Endodermal cell (in vitro differentiated cells): ENCODE results near the gene TRIM24. TPM values are rescaled to one million over a fixed set of nuclear protein-coding genes. Genes with fewer than 3 reads are reported as not detected.

Source experiments
- DNase-seq: peaks from one replicate; pipeline ENCODE4 v3.0.0-alpha.2; 2017
- H3K27ac ChIP-seq: 2 replicates; pipeline ENCODE4 v1.5.1; 2013; ENCODE audit warnings: mild to moderate bottlenecking, low read depth, low read length, moderate library complexity
- H3K27me3 ChIP-seq: 2 replicates; pipeline ENCODE4 v1.6.1; 2013; ENCODE audit warnings: mild to moderate bottlenecking, low read length, moderate library complexity; ENCODE audit not compliant: insufficient read depth, control insufficient read depth, poor library complexity, severe bottlenecking
- H3K36me3 ChIP-seq: 2 replicates; pipeline ENCODE4 v1.7.0; 2013; ENCODE audit warnings: mild to moderate bottlenecking, low read length, moderate library complexity; ENCODE audit not compliant: control insufficient read depth, insufficient read depth
- H3K4me1 ChIP-seq: one replicate; pipeline ENCODE4 v1.7.0; 2013; ENCODE audit warnings: low read length; ENCODE audit not compliant: control insufficient read depth, insufficient read depth
- H3K4me3 ChIP-seq: 2 replicates; pipeline ENCODE4 v1.5.1; 2013; ENCODE audit warnings: mild to moderate bottlenecking, low read length, moderate library complexity
- H3K9ac ChIP-seq: 2 replicates; pipeline ENCODE4 v1.6.1; 2013; ENCODE audit warnings: mild to moderate bottlenecking, low read length, moderate library complexity; ENCODE audit not compliant: poor library complexity, severe bottlenecking; ENCODE audit errors: extremely low read depth
- H3K9me3 ChIP-seq: 2 replicates; pipeline ENCODE4 v1.6.1; 2013; ENCODE audit warnings: mild to moderate bottlenecking, low read length, moderate library complexity; ENCODE audit not compliant: control insufficient read depth
- H3K27ac Mint-ChIP-seq: 2 replicates; pipeline ENCODE4 v1.8.0; 2020; ENCODE audit warnings: mixed read lengths
- H3K27me3 Mint-ChIP-seq: 2 replicates; pipeline ENCODE4 v1.8.0; 2021; ENCODE audit warnings: mild to moderate bottlenecking, mixed read lengths; ENCODE audit not compliant: insufficient read depth
- H3K36me3 Mint-ChIP-seq: 2 replicates; pipeline ENCODE4 v1.8.0; 2020; ENCODE audit warnings: low read depth, mixed read lengths
- H3K4me1 Mint-ChIP-seq: 2 replicates; pipeline ENCODE4 v1.8.0; 2020; ENCODE audit warnings: mixed read lengths
- H3K4me3 Mint-ChIP-seq: 2 replicates; pipeline ENCODE4 v1.8.0; 2020; ENCODE audit warnings: mild to moderate bottlenecking, moderate library complexity, mixed read lengths
- H3K9me3 Mint-ChIP-seq: 2 replicates; pipeline ENCODE4 v1.8.0; 2020; ENCODE audit warnings: mild to moderate bottlenecking, mixed read lengths
- CTCF ChIP-seq: fragments of 200-600 bp; sonication (generic); conservative IDR thresholded peaks from 2 replicates; pipeline ENCODE4 v1.5.0; 2021; ENCODE audit warnings: antibody characterized with exemption, mild to moderate bottlenecking
- WGBS, 2 experiments: methylation state at CpG; one replicate each; pipeline versions ENCODE4 v1.1.5 to v1.1.7; 2013; ENCODE audit warnings: missing lambda C conversion rate in 2 of 2, mixed read lengths in 1 of 2; ENCODE audit not compliant: insufficient coverage in 1 of 2, insufficient read length in 1 of 2; 5-methylcytosine and 5-hydroxymethylcytosine counted together
- total RNA-seq, 2 donors: library from RNA; stranded (reverse); fragmentation: NEBNext Ultra II Directional in 1 of 2; extraction: Animal tissue kit (Norgen Biotek cat#: 25700) in 1 of 2; gene quantifications; 2 replicates in 1 of 2; 3 replicates in 1 of 2; pipeline ENCODE4 v1.2.1, GENCODE V29; 2021

TRIM24 gene
- total RNA-seq, 2 donors from 2014 or later, result 62.1 to 70.1 TPM

GRCh38 chr7:138606236-138606635 lies 146.2 kb downstream of the TRIM24 start:
- Histone ChIP-seq H3K27me3 (no peaks in the 10 kb centered on the region), H3K4me3 (no peak overlapping the region), H3K9ac (no peak overlapping the region), H3K9me3 (peaks cover 27% of the 10 kb centered on the region), H3K36me3 (no peaks in the 10 kb centered on the region), H3K4me1 (no peaks in the 10 kb centered on the region), H3K27ac (no peak overlapping the region)
- Mint-ChIP-seq H3K27ac (no peak overlapping the region), H3K4me3 (no peak overlapping the region), H3K9me3 (peaks cover 15% of the 10 kb centered on the region), H3K4me1 (peaks cover 7% of the 10 kb centered on the region), H3K36me3 (no peaks in the 10 kb centered on the region), H3K27me3 (no peaks in the 10 kb centered on the region)
- 93 to 94% methylated on average over 2 to 3 of the region's 3 CpGs for WGBS, 2 experiments
- TF ChIP-seq CTCF, result no peak
- no peak for DNase-seq

- Mint-ChIP-seq H3K4me1 (peaks cover 7% of the 10 kb centered on the region), H3K9me3 (peaks cover 23% of the 10 kb centered on the region), H3K27me3 (no peaks in the 10 kb centered on the region), H3K27ac (no peak overlapping the region), H3K4me3 (no peak overlapping the region), H3K36me3 (no peaks in the 10 kb centered on the region)
- WGBS, 2 experiments, result 89 to 94% methylated on average over 10 to 11 of the region's 11 CpGs
- Histone ChIP-seq H3K27me3 (no peaks in the 10 kb centered on the region), H3K9me3 (peaks cover 31% of the 10 kb centered on the region), H3K36me3 (no peaks in the 10 kb centered on the region), H3K4me1 (no peaks in the 10 kb centered on the region), H3K27ac (no peak overlapping the region), H3K4me3 (no peak overlapping the region), H3K9ac (no peak overlapping the region)
- no peak for TF ChIP-seq CTCF
- no peak for DNase-seq
These were observed 147.4 kb downstream of the TRIM24 start for GRCh38 chr7:138607216-138608126.

- TF ChIP-seq CTCF, result no peak
- Mint-ChIP-seq H3K4me3 (no peak overlapping the region), H3K9me3 (peaks cover 25% of the 10 kb centered on the region), H3K36me3 (no peaks in the 10 kb centered on the region), H3K4me1 (peaks cover 7% of the 10 kb centered on the region), H3K27me3 (no peaks in the 10 kb centered on the region), H3K27ac (no peak overlapping the region)
- no peaks in the 10 kb centered on the region for H3K4me1 ChIP-seq
- no peak overlapping the region for H3K27ac ChIP-seq
- no peaks in the 10 kb centered on the region for H3K27me3 ChIP-seq
- no peak overlapping the region for H3K9ac ChIP-seq
- H3K9me3 ChIP-seq, result peaks cover 38% of the 10 kb centered on the region
- WGBS, 2 experiments, result 86 to 94% methylated on average over 10 to 12 of the region's 12 CpGs
- no peak overlapping the region for H3K4me3 ChIP-seq
- no peaks in the 10 kb centered on the region for H3K36me3 ChIP-seq
- no peak for DNase-seq
These were observed 148.2 kb downstream of the TRIM24 start for GRCh38 chr7:138608275-138608674.
